Measurements from ENCODE around the gene FANCE. TPM values are rescaled to one million over a fixed set of nuclear protein-coding genes. Genes with fewer than 3 reads are reported as not detected.
A peak's percentile ranks its signal among the peaks of the same experiment; 100 is the strongest.
"Not testable (repeated sequence)": the region's sequence is repeated elsewhere in the genome, so short reads cannot be mapped to it uniquely, and the experiment has no call there.

FANCE gene
- total and polyA plus RNA-seq, 5 experiments from 2014 or later = 3.2 to 9.3 (median 5.5) TPM

- H3K9me3 Mint-ChIP-seq = no peaks in the 10 kb centered on the region
- peaks cover 2 to 6% (median 5%) of the 10 kb centered on the region in 4 donors for H3K4me1 Mint-ChIP-seq
- POLR2A ChIA-PET = interaction anchor here (0.5 kb wide), 1 partner anchor 30 kb away, joined by 3 read pairs; no protein-coding TSS in a partner anchor
- DNase-seq (no peak), ATAC-seq (no peak)
- no peaks in the 10 kb centered on the region for H3K36me3 Mint-ChIP-seq
- no peak overlapping the region for H3K4me3 Mint-ChIP-seq
- H3K27me3 Mint-ChIP-seq = peaks cover 5 to 29% (median 22%) of the 10 kb centered on the region in 5 donors
- H3K27ac Mint-ChIP-seq = no peak overlapping the region
Observed at GRCh38 chr6:35508542-35508941, 56.4 kb downstream of the FANCE start.

GRCh38 chr6:35510916-35511561 lies 58.9 kb downstream of the FANCE start:
- Mint-ChIP-seq H3K27ac (no peak overlapping the region), H3K27me3 (peaks cover 5 to 29% (median 15%) of the 10 kb centered on the region in 5 donors), H3K4me1 (peaks cover 2 to 8% (median 5%) of the 10 kb centered on the region in 4 donors), H3K36me3 (no peaks in the 10 kb centered on the region), H3K9me3 (no peaks in the 10 kb centered on the region), H3K4me3 (peak overlapping the region in 1 of 10 donors; percentile 46)
- ATAC-seq (no peak), DNase-seq (no peak)
- POLR2A ChIA-PET = no interaction called here

- H3K36me3 Mint-ChIP-seq = no peaks in the 10 kb centered on the region
- POLR2A ChIA-PET = no interaction called here
Observed at GRCh38 chr6:35511562-35511941, 59.4 kb downstream of the FANCE start.

GRCh38 chr6:35512006-35512405 lies 59.9 kb downstream of the FANCE start:
- POLR2A ChIA-PET = no interaction called here
- Mint-ChIP-seq H3K4me3 (peak overlapping the region in 6 of 10 donors; percentile 12 to 68 (median 42)), H3K4me1 (peaks cover 2 to 8% (median 5%) of the 10 kb centered on the region in 4 donors), H3K27ac (no peak overlapping the region), H3K9me3 (no peaks in the 10 kb centered on the region), H3K36me3 (no peaks in the 10 kb centered on the region), H3K27me3 (peaks cover 5 to 29% (median 15%) of the 10 kb centered on the region in 5 donors)
- DNase-seq = no peak
- peak in 1 of 2 donors; percentile 46 for ATAC-seq

More at GRCh38 chr6:35511562-35511941, 59.4 kb downstream of the FANCE start:
- Mint-ChIP-seq H3K9me3 (no peaks in the 10 kb centered on the region), H3K4me3 (peak overlapping the region in 5 of 10 donors; percentile 30 to 55 (median 43)), H3K27ac (no peak overlapping the region), H3K4me1 (peaks cover 2 to 8% (median 5%) of the 10 kb centered on the region in 4 donors), H3K27me3 (peaks cover 5 to 29% (median 15%) of the 10 kb centered on the region in 5 donors)
- no peak for DNase-seq
- ATAC-seq = peak; percentile 27 to 63

GRCh38 chr6:35512740-35513139 lies 60.6 kb downstream of the FANCE start, which contains the start of gene TULP1:
TSS of gene TULP1 (minus strand) at chr6:35512896. CDS start at chr6:35512858, 38 bp downstream.
- no peak for ATAC-seq
- DNase-seq = no peak
- no peaks in the 10 kb centered on the region for H3K9me3 Mint-ChIP-seq
- POLR2A ChIA-PET = interaction anchor here (0.6 kb wide), 1 partner anchor 610 kb away, joined by 7 read pairs; no protein-coding TSS in a partner anchor
- peaks cover 5 to 29% (median 15%) of the 10 kb centered on the region in 5 donors for H3K27me3 Mint-ChIP-seq
- no peaks in the 10 kb centered on the region for H3K36me3 Mint-ChIP-seq
- H3K27ac Mint-ChIP-seq = peak within 1 kb of the TSS in 1 of 10 donors; percentile 5
- H3K4me3 Mint-ChIP-seq = peak within 1 kb of the TSS in 7 of 10 donors; percentile 10 to 68 (median 41)
- peaks cover 2 to 8% (median 5%) of the 10 kb centered on the region in 4 donors for H3K4me1 Mint-ChIP-seq

GRCh38 chr6:35514587-35514986 lies 62.4 kb downstream of the FANCE start:
- Mint-ChIP-seq H3K36me3 (no peaks in the 10 kb centered on the region), H3K27me3 (peaks cover 5 to 20% (median 10%) of the 10 kb centered on the region in 5 donors), H3K27ac (no peak overlapping the region), H3K4me3 (no peak overlapping the region), H3K4me1 (peaks cover 2 to 6% (median 5%) of the 10 kb centered on the region in 4 donors), H3K9me3 (no peaks in the 10 kb centered on the region)
- no peak for DNase-seq
- POLR2A ChIA-PET = no interaction called here
- no peak for ATAC-seq

GRCh38 chr6:35515939-35516338 lies 63.8 kb downstream of the FANCE start:
- H3K36me3 Mint-ChIP-seq, H3K9me3 Mint-ChIP-seq, DNase-seq, H3K27ac Mint-ChIP-seq, POLR2A ChIA-PET, H3K27me3 Mint-ChIP-seq, H3K4me3 Mint-ChIP-seq, H3K4me1 Mint-ChIP-seq, ATAC-seq: not testable (repeated sequence)

Small RNAs within 50 kb of the gene (microRNA-seq; reads per million reads assigned to microRNA genes)
- gene MIR7111 (ENCODE audit: borderline microRNAs expressed) = not detected

Other genes with a start within 250 kb of the FANCE start
- gene SCUBE3, start 238.4 kb upstream of the FANCE start, total RNA-seq = under 1 TPM in 1 of 2 experiments, not detected in 1; 0.05 TPM
- gene SCUBE3, start 238.4 kb upstream of the FANCE start, polyA plus RNA-seq = under 1 TPM; 0.03 to 0.06 (median 0.05) TPM
- gene ZNF76, start 192.6 kb upstream of the FANCE start, total RNA-seq = 10 to 100 TPM; 94.7 to 96.8 TPM
- 10 to 100 TPM; 22.1 to 35.9 (median 30.7) TPM for gene ZNF76, start 192.6 kb upstream of the FANCE start, polyA plus RNA-seq
- gene DEF6, start 154.5 kb upstream of the FANCE start, total RNA-seq = 100 to 1,000 TPM; 263 to 268 TPM
- gene DEF6, start 154.5 kb upstream of the FANCE start, polyA plus RNA-seq = 100 to 1,000 TPM in 2 of 3 donors, 10 to 100 TPM in 1; 93.7 to 196 (median 136) TPM
- 10 to 100 TPM; 48.7 to 50.6 TPM for gene PPARD, start 109.8 kb upstream of the FANCE start, total RNA-seq
- 10 to 100 TPM in 1 of 3 donors, 1 to 10 TPM in 2; 1.9 to 14.3 (median 5.5) TPM for gene PPARD, start 109.8 kb upstream of the FANCE start, polyA plus RNA-seq
- 1,000 to 10,000 TPM; 2,013 to 2,044 TPM for gene RPL10A, start 16.1 kb downstream of the FANCE start, total RNA-seq
- gene RPL10A, start 16.1 kb downstream of the FANCE start, polyA plus RNA-seq = 1,000 to 10,000 TPM; 1,376 to 1,445 (median 1,413) TPM
- gene TEAD3, start 44.7 kb downstream of the FANCE start, total RNA-seq = under 1 TPM; 0.47 to 0.58 TPM
- gene TEAD3, start 44.7 kb downstream of the FANCE start, polyA plus RNA-seq = under 1 TPM; 0.05 to 0.16 (median 0.15) TPM
- gene TULP1, start 60.6 kb downstream of the FANCE start, total RNA-seq = not detected
- not detected for gene TULP1, start 60.6 kb downstream of the FANCE start, polyA plus RNA-seq
- 10 to 100 TPM; 75.4 to 79.1 TPM for gene FKBP5, start 236.6 kb downstream of the FANCE start, total RNA-seq
- gene FKBP5, start 236.6 kb downstream of the FANCE start, polyA plus RNA-seq = 100 to 1,000 TPM; 108 to 297 (median 154) TPM

All from naive thymus-derived CD8-positive, alpha-beta T cell (primary cell).